Muscle layer of colon (tissue), 2 donors: Measurements from ENCODE around the gene LSM2.
A peak's percentile ranks its signal among the peaks of the same experiment; 100 is the strongest.

Experiments used
- H3K27ac ChIP-seq: one replicate; pipeline ENCODE4 v1.7.0; 2013; ENCODE audit warnings: low read depth, mild to moderate bottlenecking, low read length, moderate library complexity
- H3K27me3 ChIP-seq, 2 donors: one replicate each; pipeline ENCODE4 v1.7.0; 2013; ENCODE audit warnings: low read length in 2 of 2, mild to moderate bottlenecking in 2 of 2; ENCODE audit not compliant: insufficient read depth in 2 of 2, control insufficient read depth in 1 of 2
- H3K36me3 ChIP-seq: one replicate; pipeline ENCODE4 v1.7.0; 2013; ENCODE audit warnings: mild to moderate bottlenecking, low read length; ENCODE audit not compliant: insufficient read depth
- H3K4me1 ChIP-seq: one replicate; pipeline ENCODE4 v1.7.0; 2013; ENCODE audit warnings: mild to moderate bottlenecking, low read length; ENCODE audit not compliant: insufficient read depth
- H3K4me3 ChIP-seq, 2 donors: one replicate each; pipeline ENCODE4 v1.7.0; 2013; ENCODE audit warnings: low read length in 2 of 2, low read depth in 1 of 2, mild to moderate bottlenecking in 1 of 2, moderate library complexity in 1 of 2
- H3K9ac ChIP-seq: one replicate; pipeline ENCODE4 v1.7.0; 2013; ENCODE audit warnings: low read length
- H3K9me3 ChIP-seq: one replicate; pipeline ENCODE4 v1.7.0; 2013; ENCODE audit warnings: mild to moderate bottlenecking, low read length
- donor health status: abdominal sarcoma.
- donor health status: Adenocarcinoma of cecum.

The LSM2 gene

DNA sequence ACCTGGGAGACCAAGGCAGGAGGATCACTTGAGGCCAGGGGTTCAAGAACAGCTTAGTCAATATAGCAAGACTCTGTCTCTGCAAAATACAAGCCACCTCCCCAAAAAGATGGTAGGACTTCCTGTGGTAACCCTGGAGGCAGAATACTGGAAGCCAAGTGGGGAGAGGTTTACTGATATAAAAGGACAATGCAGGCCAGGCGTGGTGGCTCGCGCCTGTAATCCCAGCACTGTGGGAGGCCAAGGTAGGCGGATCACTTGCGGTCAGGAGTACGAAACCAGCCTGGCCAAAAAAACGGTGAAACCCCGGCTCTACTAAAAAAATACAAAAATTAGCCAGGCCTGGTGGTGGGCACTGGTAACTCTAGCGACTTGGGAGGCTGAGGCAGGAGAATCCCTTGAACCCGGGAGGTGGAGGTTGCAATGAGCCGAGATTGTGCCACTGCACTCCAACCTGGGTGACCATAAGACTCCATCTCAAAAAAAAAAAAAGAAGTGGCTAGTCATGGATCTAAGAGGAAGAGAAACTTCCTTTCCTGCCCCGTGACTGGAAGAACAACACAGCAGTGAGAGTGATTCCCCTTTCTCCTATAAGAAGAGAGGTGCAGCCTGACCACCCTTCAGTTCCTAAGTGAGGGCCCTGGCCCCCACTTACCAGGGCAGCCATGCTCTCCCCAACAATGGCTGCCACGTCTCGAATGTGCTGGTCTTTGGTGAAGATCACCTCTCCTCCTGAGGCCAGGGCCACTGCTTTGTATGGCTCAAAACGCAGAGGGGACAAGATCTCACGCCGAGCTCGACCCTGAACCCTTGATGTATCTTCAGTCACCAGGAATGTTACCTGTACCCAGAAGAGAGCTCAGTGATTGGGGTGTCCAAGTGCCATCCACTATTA, 38.2 kb downstream of the LSM2 start:
- Histone ChIP-seq H3K27ac (no peak overlapping the region), H3K27me3 (peaks cover 0 to 10% of the 10 kb centered on the region in 2 donors), H3K36me3 (no peaks in the 10 kb centered on the region), H3K9ac (no peak overlapping the region), H3K4me3 (no peak overlapping the region), H3K9me3 (no peaks in the 10 kb centered on the region), H3K4me1 (no peaks in the 10 kb centered on the region)

DNA sequence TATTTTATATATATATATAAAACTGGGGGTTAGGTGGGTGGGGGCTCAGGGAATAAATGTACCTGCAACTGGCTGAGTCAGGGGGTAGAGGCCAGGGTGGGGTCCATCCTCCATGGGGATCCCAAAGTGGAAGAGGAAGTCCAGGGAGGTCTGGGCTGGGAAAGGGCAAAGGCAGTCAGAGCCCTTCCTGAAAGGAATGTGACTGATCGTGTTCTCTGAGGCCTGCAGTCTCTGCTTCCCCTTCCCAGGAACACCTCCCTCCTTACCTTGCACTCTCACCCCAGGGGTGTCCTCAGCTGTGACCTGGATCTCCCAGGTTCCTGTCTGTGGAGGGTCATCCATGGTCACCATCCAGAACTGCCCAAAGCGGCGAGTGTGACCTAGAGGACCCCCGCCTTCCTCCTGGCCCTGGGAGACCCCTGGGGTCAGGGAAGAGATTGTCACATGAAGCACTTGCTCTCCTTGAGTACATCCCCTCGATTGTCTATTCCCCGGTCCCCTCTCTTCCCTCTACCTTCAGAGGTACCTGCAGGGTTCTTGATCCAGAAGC, 39.6 kb downstream of the LSM2 start:
- Histone ChIP-seq H3K4me1 (no peaks in the 10 kb centered on the region), H3K27ac (no peak overlapping the region), H3K4me3 (no peak overlapping the region), H3K9me3 (no peaks in the 10 kb centered on the region), H3K9ac (no peak overlapping the region), H3K27me3 (peaks cover 0 to 10% of the 10 kb centered on the region in 2 donors), H3K36me3 (no peaks in the 10 kb centered on the region)

DNA sequence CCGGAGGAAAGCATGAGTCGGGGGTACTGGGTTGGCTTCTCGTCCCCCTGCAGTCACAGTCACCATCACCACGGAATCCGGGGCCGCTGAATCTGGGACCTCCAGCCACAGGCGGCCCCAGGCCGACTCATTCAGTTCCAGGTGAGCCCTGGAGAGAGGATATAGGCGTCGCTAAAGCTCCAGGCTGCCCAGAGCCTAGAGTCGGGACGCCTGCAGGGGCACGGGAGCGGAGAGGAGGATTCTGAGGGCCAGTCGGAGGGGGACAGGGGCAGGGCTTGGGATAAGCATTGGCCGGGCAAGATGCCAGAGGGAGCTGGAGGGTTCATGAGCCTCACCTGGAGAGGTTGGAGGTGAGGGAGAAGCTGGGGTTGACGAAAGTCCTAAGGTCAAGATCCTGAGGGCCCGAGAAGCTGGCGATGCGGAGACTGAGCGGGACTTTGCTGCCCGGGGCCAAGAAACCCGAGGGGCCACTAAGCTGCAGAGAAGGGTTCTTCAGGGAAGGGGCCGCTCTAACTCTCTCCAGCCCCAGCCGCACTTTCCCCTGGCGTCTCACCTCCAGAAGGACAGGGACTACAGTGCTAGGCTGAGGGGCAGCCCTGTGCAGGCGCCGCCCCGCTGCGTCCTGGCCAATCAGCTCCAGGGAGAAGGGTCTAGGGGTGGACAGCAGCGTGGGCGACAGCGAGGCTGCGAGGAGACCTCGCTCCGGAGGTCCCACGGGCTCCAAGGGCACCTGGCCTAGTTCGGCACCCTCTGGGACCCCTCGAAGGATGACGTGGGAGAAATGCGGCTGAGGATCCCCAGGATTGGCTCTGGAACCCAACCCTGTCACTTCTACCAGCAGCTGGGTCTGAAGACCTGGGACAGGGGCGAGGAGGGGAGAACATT, 40.6 kb downstream of the LSM2 start:
- Histone ChIP-seq H3K27me3 (peaks cover 0 to 10% of the 10 kb centered on the region in 2 donors), H3K9me3 (no peaks in the 10 kb centered on the region), H3K27ac (no peak overlapping the region), H3K4me3 (peak overlapping the region; percentile 32 to 43), H3K9ac (no peak overlapping the region), H3K4me1 (no peaks in the 10 kb centered on the region), H3K36me3 (no peaks in the 10 kb centered on the region)

DNA sequence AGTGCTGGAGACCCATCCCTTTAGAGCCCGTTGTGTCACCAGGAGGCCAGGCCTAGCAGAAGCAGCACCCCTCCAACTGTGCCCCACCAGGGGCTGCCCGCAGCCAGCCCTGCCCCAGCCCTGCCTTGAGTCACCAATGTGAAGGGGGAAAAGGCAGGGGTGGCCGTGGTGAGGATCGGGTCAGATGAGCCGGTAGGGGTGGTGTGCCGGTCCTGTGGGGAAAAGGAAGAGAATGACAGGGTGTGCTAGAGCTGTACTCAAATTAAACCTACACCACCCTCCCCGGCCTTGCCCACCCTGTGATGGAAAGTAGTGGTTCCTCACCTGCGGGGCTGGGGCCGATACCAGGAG, 41.2 kb downstream of the LSM2 start:
- Histone ChIP-seq H3K9ac (no peak overlapping the region), H3K36me3 (no peaks in the 10 kb centered on the region), H3K9me3 (no peaks in the 10 kb centered on the region), H3K4me1 (no peaks in the 10 kb centered on the region), H3K4me3 (peak overlapping the region in 1 of 2 donors; percentile 43), H3K27ac (no peak overlapping the region), H3K27me3 (peaks cover 0 to 10% of the 10 kb centered on the region in 2 donors)

DNA sequence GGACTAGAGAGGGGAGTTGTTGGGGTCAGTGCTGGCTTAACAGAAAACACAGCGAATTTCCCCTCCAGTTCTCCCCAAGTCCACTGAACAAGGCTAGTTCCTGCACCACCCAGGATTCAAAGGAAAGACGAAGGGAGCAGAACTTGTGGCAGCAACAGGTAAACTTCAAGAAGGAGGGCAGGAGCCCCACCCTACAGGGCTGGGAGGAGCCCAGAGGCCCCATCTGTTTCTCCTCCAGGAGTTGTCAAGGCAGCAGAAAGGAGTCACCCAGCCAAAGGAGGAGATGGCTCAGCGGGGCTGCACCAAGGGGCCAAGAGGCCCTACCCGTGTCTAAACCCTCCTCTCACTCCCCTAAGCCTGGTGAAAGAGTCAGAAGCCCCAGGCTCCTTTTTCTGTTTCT, 42.6 kb downstream of the LSM2 start:
- H3K27me3 ChIP-seq: peaks cover 0 to 10% of the 10 kb centered on the region in 2 donors
- H3K9ac ChIP-seq: no peak overlapping the region
- no peak overlapping the region for H3K27ac ChIP-seq

DNA sequence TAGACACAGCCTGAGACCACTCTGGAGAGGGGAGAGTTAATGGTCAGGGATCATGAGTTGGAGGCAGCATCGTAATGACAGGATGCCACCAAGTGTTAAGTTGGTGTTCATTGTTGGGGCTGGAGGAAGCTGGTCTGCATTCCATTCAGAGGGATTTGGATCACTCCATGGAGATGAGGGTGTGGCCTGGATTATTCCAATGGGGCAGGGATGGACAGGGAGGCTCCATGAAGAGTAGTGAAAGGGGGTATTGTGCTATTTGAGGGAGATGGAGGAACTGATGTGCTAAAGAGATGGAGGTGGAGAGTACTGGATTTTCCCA, 43.2 kb downstream of the LSM2 start:
- Histone ChIP-seq H3K9ac (no peak overlapping the region), H3K9me3 (no peaks in the 10 kb centered on the region), H3K4me3 (no peak overlapping the region), H3K36me3 (peaks cover 2% of the 10 kb centered on the region), H3K4me1 (no peaks in the 10 kb centered on the region), H3K27me3 (peaks cover 0 to 10% of the 10 kb centered on the region in 2 donors), H3K27ac (no peak overlapping the region)

More for the DNA sequence above, 42.6 kb downstream of the LSM2 start:
- Histone ChIP-seq H3K36me3 (no peaks in the 10 kb centered on the region), H3K4me1 (no peaks in the 10 kb centered on the region), H3K9me3 (no peaks in the 10 kb centered on the region), H3K4me3 (no peak overlapping the region)

DNA sequence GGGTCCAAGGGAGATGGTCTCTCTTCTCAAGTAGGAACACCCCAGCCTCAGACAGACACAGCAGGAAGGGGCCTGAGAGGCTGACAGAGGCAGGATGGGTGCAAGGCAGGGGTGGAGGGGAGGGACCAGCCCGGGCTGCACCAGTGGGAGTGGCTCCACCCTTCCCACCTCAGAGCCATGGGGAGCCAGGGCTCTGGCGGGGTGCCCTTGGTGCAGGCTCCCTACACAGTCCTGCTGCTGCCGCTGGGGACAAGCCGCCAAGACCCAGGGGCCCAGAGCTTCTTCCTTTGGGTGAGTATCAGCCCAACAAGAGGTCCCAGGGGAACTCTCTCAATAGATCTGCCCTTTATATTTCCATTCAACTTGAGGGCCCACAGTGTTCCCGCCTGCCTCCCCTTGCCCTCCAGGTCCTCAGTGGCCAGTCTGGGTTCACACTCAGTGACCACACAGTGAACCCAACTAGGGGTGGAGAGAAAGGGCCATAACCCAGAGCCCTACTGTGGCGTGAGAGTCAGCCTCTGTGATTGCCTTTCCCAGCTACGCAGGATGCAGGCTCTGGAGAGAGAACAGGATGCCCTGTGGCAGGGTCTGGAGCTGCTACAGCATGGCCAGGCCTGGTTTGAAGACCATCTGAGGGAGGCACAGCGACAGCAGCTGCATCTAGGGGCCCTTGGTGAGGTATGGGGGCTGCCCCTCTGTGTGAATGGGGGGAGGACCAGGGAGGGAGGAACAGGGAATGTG, 43.7 kb downstream of the LSM2 start:
- H3K36me3 ChIP-seq: peaks cover 3% of the 10 kb centered on the region
- peaks cover 0 to 10% of the 10 kb centered on the region in 2 donors for H3K27me3 ChIP-seq
- H3K27ac ChIP-seq: no peak overlapping the region
- no peak overlapping the region for H3K9ac ChIP-seq
- no peaks in the 10 kb centered on the region for H3K4me1 ChIP-seq
- H3K9me3 ChIP-seq: no peaks in the 10 kb centered on the region
- no peak overlapping the region for H3K4me3 ChIP-seq

DNA sequence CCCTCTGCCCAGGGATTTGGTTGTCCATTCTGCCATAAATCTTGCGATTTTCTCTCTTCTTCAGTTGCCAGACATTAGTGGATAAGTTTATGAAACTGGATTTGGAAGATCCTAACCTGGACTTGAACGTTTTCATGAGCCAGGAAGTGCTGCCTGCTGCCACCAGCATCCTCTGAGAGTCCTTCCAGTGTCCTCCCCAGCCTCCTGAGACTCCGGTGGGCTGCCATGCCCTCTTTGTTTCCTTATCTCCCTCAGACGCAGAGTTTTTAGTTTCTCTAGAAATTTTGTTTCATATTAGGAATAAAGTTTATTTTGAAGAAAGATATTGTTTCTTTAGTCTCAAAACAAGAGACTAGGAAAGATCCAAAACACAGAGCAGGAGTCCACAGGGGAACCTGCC, 44.4 kb downstream of the LSM2 start, which contains the start of gene SAPCD1:
TSS of gene SAPCD1 (plus strand) at position 301 of the 400 bp plus-strand sequence. CDS start 399 bp downstream, outside the sequence.
- Histone ChIP-seq H3K4me1 (no peaks in the 10 kb centered on the region), H3K27me3 (peaks cover 0 to 10% of the 10 kb centered on the region in 2 donors), H3K9me3 (no peaks in the 10 kb centered on the region), H3K36me3 (peaks cover 3% of the 10 kb centered on the region), H3K4me3 (no peak within 1 kb of the TSS), H3K9ac (no peak within 1 kb of the TSS), H3K27ac (no peak within 1 kb of the TSS)

DNA sequence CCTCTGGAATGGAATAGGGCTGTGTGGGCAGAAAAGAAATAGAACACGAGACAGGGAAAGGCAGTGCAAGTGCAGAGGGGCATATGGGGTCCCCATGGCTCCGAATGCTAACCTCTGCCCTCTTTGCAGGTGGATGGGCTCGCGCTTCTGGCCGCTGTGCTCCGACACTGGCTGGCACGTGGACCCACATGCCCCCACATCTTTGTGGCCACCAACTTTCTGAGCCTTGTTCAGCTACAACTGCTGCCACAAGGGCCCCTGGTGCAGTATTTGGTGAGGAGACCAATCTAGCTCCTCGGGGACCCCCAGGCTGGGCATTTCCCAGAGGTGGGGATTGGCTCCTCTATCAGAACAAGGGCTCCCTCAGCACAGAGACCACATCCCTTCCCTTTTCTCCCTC, 45.4 kb downstream of the LSM2 start:
- Histone ChIP-seq H3K4me1 (no peaks in the 10 kb centered on the region), H3K9me3 (no peaks in the 10 kb centered on the region), H3K27ac (no peak overlapping the region), H3K4me3 (no peak overlapping the region), H3K36me3 (peaks cover 3% of the 10 kb centered on the region), H3K27me3 (peaks cover 0 to 9% of the 10 kb centered on the region in 2 donors), H3K9ac (no peak overlapping the region)

DNA sequence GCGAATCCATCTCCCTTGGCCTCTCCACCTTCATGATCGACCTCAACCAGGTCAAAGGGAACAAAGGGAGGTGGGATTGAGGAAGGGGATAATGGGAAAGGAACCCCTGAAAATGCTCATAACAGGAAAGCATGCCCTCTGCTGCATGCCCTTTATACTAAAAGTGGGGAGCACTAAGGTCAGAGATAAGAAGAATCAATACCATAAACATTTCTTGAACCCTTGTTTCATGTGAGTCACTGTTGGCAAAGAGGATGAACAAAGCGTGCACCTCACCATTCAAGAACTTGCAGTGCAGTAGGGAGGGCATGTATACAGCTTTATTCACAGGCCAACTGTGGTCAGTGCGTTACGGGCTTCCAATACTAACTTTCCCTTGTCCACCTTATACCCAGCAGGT, 46.0 kb downstream of the LSM2 start:
- no peaks in the 10 kb centered on the region for H3K9me3 ChIP-seq
- no peak overlapping the region for H3K27ac ChIP-seq
- H3K27me3 ChIP-seq: peaks cover 0 to 4% of the 10 kb centered on the region in 2 donors
- peaks cover 3% of the 10 kb centered on the region for H3K36me3 ChIP-seq
- no peaks in the 10 kb centered on the region for H3K4me1 ChIP-seq
- no peak overlapping the region for H3K9ac ChIP-seq
- H3K4me3 ChIP-seq: no peak overlapping the region

DNA sequence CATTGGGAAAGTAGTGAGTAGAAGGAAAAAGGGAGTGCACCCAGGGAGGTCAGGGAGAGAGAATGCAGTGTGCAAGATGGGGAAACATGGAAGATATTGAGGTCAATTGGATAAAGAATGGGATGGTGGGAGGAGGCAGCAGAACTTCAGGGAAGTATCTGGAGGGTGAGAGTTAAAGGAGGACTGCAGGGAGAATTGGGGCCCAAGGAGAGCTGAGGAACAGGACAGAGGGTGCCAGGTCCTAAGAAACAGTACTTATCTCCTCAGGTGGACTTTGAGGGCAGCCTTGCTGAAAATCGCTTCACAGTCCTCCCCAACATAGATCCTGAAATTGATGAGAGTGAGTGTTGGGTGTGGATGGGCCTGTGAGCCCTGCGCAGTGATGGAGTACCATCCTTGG, 48.5 kb downstream of the LSM2 start:
- no peaks in the 10 kb centered on the region for H3K27me3 ChIP-seq
- no peaks in the 10 kb centered on the region for H3K4me1 ChIP-seq
- peaks cover 3% of the 10 kb centered on the region for H3K36me3 ChIP-seq
- H3K9ac ChIP-seq: no peak overlapping the region
- H3K27ac ChIP-seq: no peak overlapping the region
- no peak overlapping the region for H3K4me3 ChIP-seq
- no peaks in the 10 kb centered on the region for H3K9me3 ChIP-seq
